Measurements from ENCODE around the gene CDC25C. TPM values are rescaled to one million over a fixed set of nuclear protein-coding genes. Genes with fewer than 3 reads are reported as not detected.

The CDC25C gene
- 53.6 and 67.9 TPM in 2 replicates for total RNA-seq (2011; cell fraction: chromatin; rRNA removed; ENCODE audit: low replicate concordance)
- 36.5 and 42.0 TPM in 2 replicates for total RNA-seq (2011; cell fraction: nucleolus; rRNA removed)
- total RNA-seq (2011; cell fraction: nucleoplasm; rRNA removed) = 44.7 and 47.3 TPM in 2 replicates
- 19.1 and 19.5 TPM in 2 replicates for total RNA-seq (2014; rRNA removed)
- 32.3 and 41.4 TPM in 2 replicates for total RNA-seq (2014; rRNA removed; fragmentation: Illumina TruSeq; extraction: Trizol)
- 22.5 and 23.1 TPM in 2 replicates for total RNA-seq (2015; rRNA removed; fragmentation: Illumina TruSeq; extraction: Trizol)
- 18.2 and 19.6 TPM in 2 replicates for total RNA-seq (2021)
- polyA plus RNA-seq (2011; rRNA removed) = 62.1 and 63.7 TPM in 2 replicates
- polyA plus RNA-seq (2011; cell fraction: cytosol; rRNA removed) = 20.8 and 34.2 TPM in 2 replicates
- 28.3 and 39.5 TPM in 2 replicates for polyA plus RNA-seq (2011; cell fraction: nucleus; rRNA removed)
- polyA plus RNA-seq (2012) = 16.0 and 26.9 TPM in 2 replicates
- polyA plus RNA-seq (2014; fragmentation: Illumina TruSeq; extraction: Trizol) = 30.1 and 31.9 TPM in 2 replicates
- 10 to 100 TPM; 32.2 to 50.4 TPM for polyA plus RNA-seq (2014; fragmentation: Nextera tagmentation; extraction: Ambion mirVana)
- 25.7 and 29.3 TPM in 2 replicates for polyA plus RNA-seq (2014; rRNA removed)
- 36.9 and 39.8 TPM in 2 replicates for polyA minus RNA-seq (2011; rRNA and poly(A)+ RNA removed)
- polyA minus RNA-seq (2011; cell fraction: cytosol; rRNA and poly(A)+ RNA removed) = 11.8 and 15.7 TPM in 2 replicates
- 16.7 and 32.9 TPM in 2 replicates for polyA minus RNA-seq (2011; cell fraction: nucleus; rRNA and poly(A)+ RNA removed)
- percentile 64 among the genes with signal in this experiment for Bru-seq, nascent RNA
- percentile 73 among the genes with signal in this experiment for BruChase-seq, experiment 1, labeled RNA remaining after a 2-hour chase
- percentile 73 among the genes with signal in this experiment for BruChase-seq, experiment 2, labeled RNA remaining after a 6-hour chase
- long read RNA-seq, experiment 1, transcript CDC25C-201 (14 exons, 2,128 nt) = major isoform, 18 of 87 reads
- long read RNA-seq, experiment 1, partial matches to known transcripts = 7 of 87 reads
- long read RNA-seq, experiment 1, other reads (novel, unspliced or antisense) = 59 of 87 reads
- long read RNA-seq, experiment 2, transcript CDC25C-201 (14 exons, 2,128 nt) = major isoform, 7 of 25 reads
- long read RNA-seq, experiment 2, partial matches to known transcripts = 4 of 25 reads
- long read RNA-seq, experiment 2, other reads (novel, unspliced or antisense) = 12 of 25 reads
- long read RNA-seq, experiment 3, partial matches to known transcripts = 3 of 32 reads
- long read RNA-seq, experiment 3, other reads (novel, unspliced or antisense) = 23 of 32 reads

DNA sequence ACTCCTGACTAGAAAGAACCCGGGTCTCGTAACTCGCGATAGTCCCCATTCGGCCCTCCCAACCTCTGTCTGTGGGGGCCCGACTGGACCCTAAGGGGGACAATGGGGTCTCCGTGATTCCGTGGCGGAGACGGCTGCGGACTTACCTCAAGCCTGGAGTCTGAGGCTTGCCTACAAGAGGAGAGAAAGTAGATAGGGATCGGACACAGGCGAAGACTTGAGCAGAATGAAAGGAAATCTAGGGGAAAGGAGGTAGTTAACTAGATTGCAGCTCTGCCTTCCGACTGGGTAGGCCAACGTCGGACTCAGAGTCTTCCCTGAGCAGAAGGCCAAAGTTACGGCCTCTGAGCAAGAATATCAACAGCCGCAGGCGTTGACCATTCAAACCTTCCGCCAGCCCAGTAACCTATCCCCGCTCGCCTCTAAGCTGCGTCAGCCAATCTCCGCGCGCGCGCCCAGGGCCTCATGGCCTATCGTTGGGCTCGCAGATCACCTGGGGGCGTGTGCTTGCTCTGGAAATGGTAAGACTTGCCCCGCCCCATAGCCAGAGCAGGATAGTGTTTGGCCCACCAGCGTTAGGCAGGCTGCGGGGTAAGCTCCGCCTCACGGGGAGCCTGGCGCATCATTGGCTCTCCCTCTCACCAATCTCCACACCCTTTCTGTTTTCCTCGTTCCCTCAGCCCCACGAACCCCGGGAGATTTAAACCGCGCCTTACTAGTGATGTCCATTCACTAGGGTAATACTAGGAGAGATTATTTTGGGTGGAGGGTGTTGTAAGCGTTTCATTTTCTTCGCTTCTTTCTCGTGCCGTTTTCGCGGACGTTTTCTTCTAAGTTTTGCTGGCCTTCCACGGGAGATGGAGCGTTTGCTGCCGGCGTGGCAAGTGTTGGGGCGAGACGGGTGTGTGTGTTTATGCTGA, at the start of gene CDC25C:
CDC25C (minus strand) TSS at position 356 of the 920 bp plus-strand sequence. CDS start 624 bp downstream, outside the sequence.
- peak within 1 kb of the TSS; percentile 94 for H3K4me2 ChIP-seq (ENCODE audit: insufficient read depth, low read length)
- ChIA-PET POLR2A (interaction anchor here (0.6 to 5.4 kb wide), 25 partner anchors 9 to 745 kb away, joined by 3 to 43 read pairs (median 3); partner anchors contain the start of genes EGR1, ETF1, GFRA3 and KDM3B), CTCF (ENCODE audit: low intra/inter-chr PET ratio) (no interaction called here)
- H3K27ac ChIP-seq (ENCODE audit: extremely low read depth, low read depth, low read length) = peak within 1 kb of the TSS; percentile 89
- no peaks in the 10 kb centered on the region for H4K20me1 ChIP-seq (replicated peaks; ENCODE audit: control insufficient read depth, insufficient read depth, low read length)
- intact Hi-C loops (cut with micrococcal nuclease) = no loop called here
- H3K9ac ChIP-seq (ENCODE audit: insufficient read depth in 1 of 2, low read depth in 2 of 2, low read length in 2 of 2) = peak within 1 kb of the TSS; percentile 93 to 94
- H3K36me3 ChIP-seq (ENCODE audit: control insufficient read depth, insufficient read depth, low read length) = peaks cover 10% of the 10 kb centered on the region; the same call in 1 of the 3 replicates
- in situ Hi-C loops (cut with MboI) = no loop called here
- ATAC-seq (peak; percentile 99), FAIRE-seq (peak; percentile 99), DNase-seq (ENCODE audit: extremely low read depth in 1 of 4, low spot score in 3 of 4) (peak; percentile 95 to 99 (median 96))
- peak within 1 kb of the TSS; percentile 97 for H2AFZ ChIP-seq (ENCODE audit: low read depth, low read length)
- H3K79me2 ChIP-seq (ENCODE audit: control insufficient read depth, insufficient read depth, low read length) = peaks cover 17% of the 10 kb centered on the region
- H3K9me3 ChIP-seq (replicated peaks; ENCODE audit: control insufficient read depth, insufficient read depth, low read depth, low read length) = no peaks in the 10 kb centered on the region
- WGBS (ENCODE audit: insufficient coverage, low coverage, missing lambda C conversion rate) = under 1% methylated on average over 55 of the region's 55 CpGs
- no peaks in the 10 kb centered on the region for H3K27me3 ChIP-seq (ENCODE audit: control insufficient read depth in 2 of 2, insufficient read depth in 2 of 2, low read length in 2 of 2)
- H3K9me1 ChIP-seq (ENCODE audit: control insufficient read depth, insufficient read depth, low read length) = no peaks in the 10 kb centered on the region
- no TSS peak for BruUV-seq (replicated peaks)
- peak within 1 kb of the TSS; percentile 64 for H3K4me3 ChIP-seq
- H3K4me1 ChIP-seq (replicated peaks in 1 of 2; ENCODE audit: control insufficient read depth in 2 of 2, insufficient read depth in 2 of 2, low read length in 2 of 2) = peaks cover 4 to 15% of the 10 kb centered on the region in 2 experiments; a peak in 4 of 5 replicates
- TF ChIP-seq MLX (CRISPR knock-in tag; conservative IDR thresholded peaks at IDR 0.05) = no peak
- peak; percentile 77 for TF ChIP-seq CXXC5 (CRISPR knock-in tag; IDR thresholded peaks at IDR 0.05)
- 0 out of 2 replicates have a peak, but pooled peaks have one; percentile 38 for TF ChIP-seq CTBP1 (IDR thresholded peaks at IDR 0.05; ENCODE audit: borderline replicate concordance)
- peak; percentile 76 to 87 for TF ChIP-seq MNT (conservative IDR thresholded peaks at IDR 0.05)
- no peak for TF ChIP-seq ZNF507 (tag; conservative IDR thresholded peaks at IDR 0.05)
- peak; percentile 77; the same call in 1 of the 2 replicates for TF ChIP-seq SP1 (CRISPR knock-in tag; IDR thresholded peaks at IDR 0.05)
- TF ChIP-seq GABPB1 (CRISPR knock-in tag; IDR thresholded peaks at IDR 0.05) = peak; percentile 78
- TF ChIP-seq FOSL1 (tag; conservative IDR thresholded peaks at IDR 0.05) = no peak
- TF ChIP-seq, protein P1, sequence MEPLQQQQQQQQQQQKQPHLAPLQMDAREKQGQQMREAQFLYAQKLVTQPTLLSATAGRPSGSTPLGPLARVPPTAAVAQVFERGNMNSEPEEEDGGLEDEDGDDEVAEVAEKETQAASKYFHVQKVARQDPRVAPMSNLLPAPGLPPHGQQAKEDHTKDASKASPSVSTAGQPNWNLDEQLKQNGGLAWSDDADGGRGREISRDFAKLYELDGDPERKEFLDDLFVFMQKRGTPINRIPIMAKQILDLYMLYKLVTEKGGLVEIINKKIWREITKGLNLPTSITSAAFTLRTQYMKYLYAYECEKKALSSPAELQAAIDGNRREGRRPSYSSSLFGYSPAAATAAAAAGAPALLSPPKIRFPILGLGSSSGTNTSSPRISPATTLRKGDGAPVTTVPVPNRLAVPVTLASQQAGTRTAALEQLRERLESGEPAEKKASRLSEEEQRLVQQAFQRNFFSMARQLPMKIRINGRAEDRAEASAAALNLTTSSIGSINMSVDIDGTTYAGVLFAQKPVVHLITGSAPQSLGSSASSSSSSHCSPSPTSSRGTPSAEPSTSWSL (CRISPR knock-in tag; IDR thresholded peaks at IDR 0.05; ENCODE audit: borderline replicate concordance) = no peak

Data from K562 (cell line).